Jurkat, Clone E6-1 (cell line): ENCODE data around the gene KRTAP5-3.
"Not testable (repeated sequence)": the region's sequence is repeated elsewhere in the genome, so short reads cannot be mapped to it uniquely, and the experiment has no call there.

Experiments
- DNase-seq: peaks from one replicate; pipeline ENCODE4 v3.0.0-alpha.2; 2011; ENCODE audit warnings: low read depth, low spot score
- H3K4me3 ChIP-seq: 2 replicates; pipeline ENCODE4 v1.5.1; 2011; ENCODE audit warnings: mild to moderate bottlenecking, low read length, control low read depth, moderate library complexity

KRTAP5-3 gene

DNA sequence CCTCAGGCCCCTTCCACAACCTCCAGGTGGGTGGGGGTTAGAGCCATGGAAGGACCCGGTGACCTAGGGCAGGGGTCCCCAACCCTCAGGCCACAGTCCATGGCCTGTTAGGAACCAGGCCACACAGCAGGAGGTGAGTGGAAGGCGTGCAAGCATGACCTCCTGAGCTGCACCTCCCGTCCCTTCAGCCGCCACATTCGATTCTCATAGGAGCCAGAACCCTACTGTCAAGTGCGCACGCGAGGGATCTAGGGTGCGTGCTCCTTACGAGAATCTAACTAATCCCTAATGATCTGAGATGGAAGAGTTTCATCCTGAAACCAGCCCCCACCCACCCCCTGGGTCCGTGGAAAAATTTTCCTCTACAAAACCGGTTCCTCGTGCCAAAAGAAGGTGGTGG, 17.3 kb upstream of the KRTAP5-3 start:
- DNase-seq, result no peak
- no peak overlapping the region for H3K4me3 ChIP-seq

DNA sequence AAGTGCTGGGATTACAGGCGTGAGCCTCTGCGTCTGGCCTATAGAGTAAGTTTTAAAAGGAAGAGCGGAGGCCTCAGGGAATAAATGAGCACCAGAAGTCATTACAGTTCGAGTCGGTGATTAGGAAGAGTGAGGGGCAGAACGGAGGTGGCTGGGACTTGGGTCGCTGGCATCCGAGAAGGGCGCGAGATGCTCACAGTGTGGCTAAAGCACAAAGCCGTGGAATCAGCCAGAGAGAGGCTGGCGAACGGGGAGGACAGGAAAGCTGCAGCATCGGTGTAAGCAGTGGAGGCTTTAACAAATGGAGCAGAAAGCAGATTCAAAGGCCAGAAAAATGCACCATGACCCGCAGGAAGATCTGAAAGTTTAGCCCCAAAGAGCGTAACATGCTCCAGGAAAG, 16.4 kb upstream of the KRTAP5-3 start:
- DNase-seq, result no peak
- no peak overlapping the region for H3K4me3 ChIP-seq

DNA sequence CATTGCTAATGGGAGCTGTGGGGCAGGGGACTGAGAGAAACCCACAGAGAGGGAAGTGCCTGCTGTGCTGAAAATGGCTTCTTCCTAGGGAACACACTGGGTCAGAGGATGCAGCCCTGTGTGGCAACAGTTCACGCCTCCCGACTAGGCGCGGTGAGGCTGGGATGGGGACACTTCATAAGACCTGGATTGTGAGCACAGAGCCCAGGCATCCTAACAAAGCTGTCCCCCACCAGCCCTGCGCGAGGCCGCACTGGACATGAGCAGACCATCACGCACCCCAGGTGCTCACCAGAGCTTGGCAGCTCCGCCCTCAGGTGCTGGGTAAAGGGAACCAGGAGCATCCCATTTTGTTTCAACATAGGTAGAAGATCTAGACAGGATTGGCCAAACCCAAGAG, 15.5 kb upstream of the KRTAP5-3 start:
- no peak for DNase-seq
- no peak overlapping the region for H3K4me3 ChIP-seq

DNA sequence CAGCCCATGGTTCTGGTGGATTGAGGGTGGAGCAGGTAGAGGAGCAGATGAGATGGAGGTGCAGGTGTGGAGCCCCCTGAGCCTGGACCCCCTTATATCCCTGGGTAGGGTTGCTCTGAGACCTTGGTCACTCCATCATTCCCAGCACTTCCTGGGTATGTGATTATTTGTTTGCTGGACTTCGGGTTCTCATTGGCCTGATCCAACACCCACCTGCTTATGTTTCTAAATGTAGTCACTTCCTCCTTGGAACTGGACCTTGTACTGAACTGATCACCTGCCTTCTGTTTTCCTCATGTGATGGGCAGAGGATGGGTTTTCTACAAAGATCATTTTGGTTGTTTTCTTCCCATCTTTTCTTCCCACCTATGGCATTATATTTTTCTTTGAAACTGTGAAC, 13.8 kb upstream of the KRTAP5-3 start, which contains the start of gene KRTAP5-4:
TSS of gene KRTAP5-4 (minus strand) at position 53 of the 400 bp plus-strand sequence. CDS start at position 8, 45 bp downstream.
- no peak within 1 kb of the TSS for H3K4me3 ChIP-seq
- DNase-seq, result no peak

- no peak for DNase-seq
Measured at GRCh38 chr11:1619449-1619848, 11.2 kb upstream of the KRTAP5-3 start.

GRCh38 chr11:1618231-1618630, 10.0 kb upstream of the KRTAP5-3 start:
- no peak overlapping the region for H3K4me3 ChIP-seq
- no peak for DNase-seq

More at GRCh38 chr11:1619449-1619848, 11.2 kb upstream of the KRTAP5-3 start:
- no peak overlapping the region for H3K4me3 ChIP-seq

DNA sequence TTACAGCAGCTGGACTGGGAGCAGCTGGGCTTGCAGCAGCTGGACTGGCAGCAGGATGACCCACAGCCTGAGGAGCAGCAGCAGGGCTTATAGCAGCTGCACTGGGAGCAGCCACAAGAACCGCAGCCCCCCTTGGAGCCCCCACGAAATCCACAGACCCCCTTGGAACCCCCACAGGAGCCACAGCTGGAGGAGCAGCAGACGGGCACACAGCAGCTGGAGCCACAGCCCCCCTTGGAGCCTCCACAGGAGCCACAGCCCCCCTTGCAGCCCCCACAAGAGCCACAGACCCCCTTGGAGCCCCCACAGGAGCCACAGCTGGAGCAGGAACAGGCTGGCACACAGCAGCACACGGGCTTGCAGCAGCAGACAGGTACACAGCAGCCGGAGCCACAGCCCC, 362 bp downstream of the KRTAP5-3 start:
- not testable (repeated sequence) for H3K4me3 ChIP-seq, DNase-seq

DNA sequence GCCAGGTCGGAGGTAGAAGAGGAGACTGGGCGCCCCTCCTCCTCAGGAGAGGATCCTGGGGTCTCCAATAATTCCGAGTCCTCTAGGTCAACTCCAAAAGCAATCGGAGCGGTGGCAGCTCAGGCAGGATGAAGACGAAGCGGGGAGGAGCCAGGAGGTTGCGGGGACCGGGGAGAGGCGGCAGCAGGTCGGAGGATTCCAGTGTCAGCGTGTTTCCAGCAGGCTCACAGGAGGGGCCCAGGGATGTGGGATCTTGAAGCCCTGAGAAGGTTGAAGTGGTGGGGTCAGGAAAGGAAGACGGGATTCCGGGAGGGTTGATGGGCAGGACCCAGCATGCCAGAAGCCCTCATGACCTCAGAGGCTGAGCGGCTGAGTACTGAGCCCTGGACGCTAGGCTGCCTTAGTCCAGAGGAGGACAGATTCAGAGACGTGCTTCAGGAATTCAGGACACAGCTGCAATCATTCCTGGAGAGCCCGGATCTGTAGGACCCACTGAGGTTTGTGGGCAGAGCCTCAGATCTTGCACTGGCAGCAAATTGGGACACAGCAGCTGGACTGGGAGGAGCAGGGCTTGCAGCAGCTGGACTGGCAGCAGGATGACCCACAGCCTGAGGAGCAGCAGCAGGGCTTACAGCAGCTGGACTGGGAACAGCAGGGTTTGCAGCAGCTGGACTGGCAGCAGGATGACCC, 962 bp downstream of the KRTAP5-3 start:
- not testable (repeated sequence) for H3K4me3 ChIP-seq, DNase-seq

- not testable (repeated sequence) for DNase-seq
Measured at GRCh38 chr11:1605923-1606322, 2.3 kb downstream of the KRTAP5-3 start.

GRCh38 chr11:1604711-1605110, 3.6 kb downstream of the KRTAP5-3 start:
- DNase-seq, result no peak

More at GRCh38 chr11:1605923-1606322, 2.3 kb downstream of the KRTAP5-3 start:
- H3K4me3 ChIP-seq, result not testable (repeated sequence)

DNA sequence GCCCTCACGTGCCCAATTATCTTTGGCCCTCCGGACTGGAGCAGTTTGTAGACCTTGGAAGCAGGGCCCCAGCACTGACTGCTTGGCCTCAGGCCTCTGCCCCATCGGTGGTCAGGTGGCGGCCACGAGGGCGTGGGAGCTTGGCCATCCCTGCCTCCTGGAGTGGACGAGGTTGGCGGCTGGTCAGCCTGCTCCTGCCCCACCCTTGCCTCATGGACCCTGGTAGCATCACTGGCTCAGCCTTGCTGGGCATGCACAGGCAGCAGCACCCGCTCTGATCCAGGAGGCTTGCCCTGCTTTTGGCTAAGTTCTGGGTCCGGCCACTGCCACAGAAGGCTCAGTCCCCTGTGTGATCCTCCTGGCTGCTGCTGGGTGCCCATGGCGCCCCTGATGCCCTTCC, 4.1 kb downstream of the KRTAP5-3 start:
- DNase-seq, result no peak
- no peak overlapping the region for H3K4me3 ChIP-seq

More at GRCh38 chr11:1604711-1605110, 3.6 kb downstream of the KRTAP5-3 start:
- no peak overlapping the region for H3K4me3 ChIP-seq

GRCh38 chr11:1603629-1604028, 4.6 kb downstream of the KRTAP5-3 start:
- DNase-seq, result no peak
- no peak overlapping the region for H3K4me3 ChIP-seq

GRCh38 chr11:1601663-1602062, 6.6 kb downstream of the KRTAP5-3 start:
- H3K4me3 ChIP-seq, DNase-seq: not testable (repeated sequence)

GRCh38 chr11:1600626-1601025, 7.6 kb downstream of the KRTAP5-3 start:
- no peak for DNase-seq
- H3K4me3 ChIP-seq, result no peak overlapping the region

- DNase-seq, result no peak
- H3K4me3 ChIP-seq, result no peak overlapping the region
Measured at GRCh38 chr11:1598816-1599215, 9.4 kb downstream of the KRTAP5-3 start.

- not testable (repeated sequence) for DNase-seq, H3K4me3 ChIP-seq
Measured at GRCh38 chr11:1598406-1598805, 9.9 kb downstream of the KRTAP5-3 start.

- no peak for DNase-seq
- H3K4me3 ChIP-seq, result no peak within 1 kb of the TSS
Measured at GRCh38 chr11:1597994-1598380, 10.3 kb downstream of the KRTAP5-3 start, which contains the start of gene KRTAP5-2. KRTAP5-2 (minus strand) TSS chr11:1598294; CDS start chr11:1598250, 44 bp downstream.

- no peak overlapping the region for H3K4me3 ChIP-seq
- no peak for DNase-seq
Measured at GRCh38 chr11:1597331-1597993, 10.8 kb downstream of the KRTAP5-3 start.

- not testable (repeated sequence) for DNase-seq, H3K4me3 ChIP-seq
Measured at GRCh38 chr11:1596576-1597121, 11.6 kb downstream of the KRTAP5-3 start.

DNA sequence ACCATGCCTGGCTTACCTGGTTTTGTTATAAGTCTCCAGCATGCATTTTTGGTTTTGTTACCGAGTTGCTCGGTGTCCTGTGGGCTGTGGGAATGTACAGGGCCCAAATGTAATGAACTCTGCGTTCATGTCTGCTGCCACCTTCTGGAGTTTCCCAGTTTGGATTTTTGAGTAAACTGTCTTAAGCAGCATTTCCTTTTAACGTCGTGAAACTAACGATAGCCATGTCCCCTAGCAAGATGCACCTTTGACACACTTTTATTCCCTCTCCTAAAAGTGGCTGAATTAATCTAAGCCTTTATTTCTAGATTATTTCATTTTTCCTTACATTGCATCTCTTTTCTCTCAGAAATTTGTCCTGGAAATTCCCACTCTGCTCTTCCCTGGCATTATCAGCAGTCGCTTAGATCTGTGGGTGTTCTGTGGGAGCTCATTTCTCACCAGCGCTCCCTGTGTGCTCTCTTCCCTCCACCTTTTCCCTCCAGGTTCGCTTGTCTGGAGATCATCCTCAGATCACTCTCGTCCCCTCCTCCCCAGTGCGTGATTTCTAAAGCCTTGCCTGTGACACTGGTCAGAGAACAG, 12.2 kb downstream of the KRTAP5-3 start:
- not testable (repeated sequence) for DNase-seq, H3K4me3 ChIP-seq
